H9 (cell line): Measurements from ENCODE around the gene FERMT1. TPM values are rescaled to one million over a fixed set of nuclear protein-coding genes. Genes with fewer than 3 reads are reported as not detected.

ENCODE experiments used
- DNase-seq: peaks from one replicate; pipeline ENCODE4 v3.0.0-alpha.2; 2017
- H2AFZ ChIP-seq: one replicate; pipeline ENCODE4 v1.6.1; 2013; ENCODE audit warnings: mild to moderate bottlenecking, low read length, control low read depth, moderate library complexity
- H2AK5ac ChIP-seq: 2 replicates; pipeline ENCODE4 v1.6.1; 2013; ENCODE audit warnings: low read length, control low read depth, mixed read lengths; ENCODE audit not compliant: insufficient read length
- H2BK120ac ChIP-seq: one replicate; pipeline ENCODE4 v1.6.1; 2013; ENCODE audit warnings: low read depth, mild to moderate bottlenecking, low read length, control low read depth, inconsistent platforms; ENCODE audit not compliant: poor library complexity, severe bottlenecking
- H2BK12ac ChIP-seq: 2 replicates; pipeline ENCODE4 v1.6.1; 2013; ENCODE audit warnings: low read length, control low read depth, mixed read lengths, low read depth; ENCODE audit not compliant: insufficient read length
- H2BK15ac ChIP-seq: 2 replicates; pipeline ENCODE4 v1.6.1; 2013; ENCODE audit warnings: low read depth, low read length, control low read depth
- H2BK20ac ChIP-seq: one replicate; pipeline ENCODE4 v1.6.1; 2013; ENCODE audit warnings: low read depth, mild to moderate bottlenecking, low read length, control low read depth, inconsistent platforms; ENCODE audit not compliant: poor library complexity, severe bottlenecking
- H2BK5ac ChIP-seq: 2 replicates; pipeline ENCODE4 v1.6.1; 2013; ENCODE audit warnings: low read length, control low read depth, mixed read lengths; ENCODE audit not compliant: insufficient read length
- H3K14ac ChIP-seq: 2 replicates; pipeline ENCODE4 v1.6.1; 2013; ENCODE audit warnings: low read length, control low read depth; ENCODE audit not compliant: insufficient read depth
- H3K18ac ChIP-seq: 2 replicates; pipeline ENCODE4 v1.6.1; 2013; ENCODE audit warnings: low read depth, mild to moderate bottlenecking, mixed read lengths, low read length, control low read depth; ENCODE audit not compliant: insufficient read length
- H3K23ac ChIP-seq: 2 replicates; pipeline ENCODE4 v1.6.1; 2013; ENCODE audit warnings: low read length, control low read depth, mixed read lengths, low read depth; ENCODE audit not compliant: insufficient read length
- H3K23me2 ChIP-seq: 2 replicates; pipeline ENCODE4 v1.6.1; 2013; ENCODE audit warnings: low read depth, mild to moderate bottlenecking, mixed read lengths, low read length, control low read depth; ENCODE audit not compliant: insufficient read length, poor library complexity, severe bottlenecking
- H3K27ac ChIP-seq: 2 replicates; pipeline ENCODE4 v1.5.1; 2013; ENCODE audit warnings: low read length, control low read depth, mixed read lengths, low read depth; ENCODE audit not compliant: insufficient read length
- H3K27me3 ChIP-seq: 2 replicates; pipeline ENCODE4 v1.6.1; 2013; ENCODE audit warnings: low read length, control low read depth, inconsistent platforms; ENCODE audit not compliant: insufficient read depth
- H3K4ac ChIP-seq: 2 replicates; pipeline ENCODE4 v1.6.1; 2013; ENCODE audit warnings: low read depth, mild to moderate bottlenecking, control low read depth, inconsistent platforms, low read length, moderate library complexity
- H3K4me1 ChIP-seq: 2 replicates; pipeline ENCODE4 v1.6.1; 2013; ENCODE audit warnings: low read length, control low read depth, inconsistent platforms; ENCODE audit not compliant: insufficient read depth
- H3K4me2 ChIP-seq: 2 replicates; pipeline ENCODE4 v1.6.1; 2013; ENCODE audit warnings: low read length, control low read depth, mixed read lengths; ENCODE audit not compliant: insufficient read length, insufficient read depth
- H3K56ac ChIP-seq: 2 replicates; pipeline ENCODE4 v1.6.1; 2013; ENCODE audit warnings: low read depth, mild to moderate bottlenecking, mixed read lengths, low read length, control low read depth; ENCODE audit not compliant: insufficient read length
- H3K79me1 ChIP-seq: 2 replicates; pipeline ENCODE4 v1.6.1; 2013; ENCODE audit warnings: low read depth, mild to moderate bottlenecking, moderate library complexity, low read length, control low read depth, inconsistent platforms; ENCODE audit not compliant: insufficient read depth, poor library complexity, severe bottlenecking
- H3K79me2 ChIP-seq: 2 replicates; pipeline ENCODE4 v1.6.1; 2013; ENCODE audit warnings: low read length, control low read depth, inconsistent platforms; ENCODE audit not compliant: insufficient read depth
- H3K9ac ChIP-seq: 2 replicates; pipeline ENCODE4 v1.6.1; 2013; ENCODE audit warnings: low read length, control low read depth, mixed read lengths; ENCODE audit not compliant: insufficient read length; ENCODE audit errors: extremely low read depth
- H3K9me3 ChIP-seq: one replicate; pipeline ENCODE4 v1.6.1; 2013; ENCODE audit warnings: low read depth, low read length, inconsistent platforms; ENCODE audit not compliant: control insufficient read depth
- H3T11ph ChIP-seq: one replicate; pipeline ENCODE4 v1.6.1; 2013; ENCODE audit warnings: mild to moderate bottlenecking, low read length, control low read depth, inconsistent platforms
- H4K20me1 ChIP-seq: one replicate; pipeline ENCODE4 v1.6.1; 2013; ENCODE audit not compliant: control insufficient read depth, insufficient read length, insufficient read depth
- H4K5ac ChIP-seq: 2 replicates; pipeline ENCODE4 v1.6.1; 2013; ENCODE audit warnings: low read depth, mild to moderate bottlenecking, mixed read lengths, low read length, control low read depth; ENCODE audit not compliant: insufficient read length
- H4K8ac ChIP-seq: replicated peaks from 2 replicates; pipeline ENCODE4 v1.6.1; 2013; ENCODE audit warnings: low read length, control low read depth, mixed read lengths, low read depth; ENCODE audit not compliant: insufficient read length
- H4K91ac ChIP-seq: 2 replicates; pipeline ENCODE4 v1.6.1; 2013; ENCODE audit warnings: low read depth, mild to moderate bottlenecking, moderate library complexity, mixed read lengths, low read length, control low read depth; ENCODE audit not compliant: insufficient read length
- H3K27ac Mint-ChIP-seq, 3 experiments: 2 replicates in 2 of 3; 3 replicates in 1 of 3; pipeline ENCODE4 v1.8.0; 2020 to 2021; ENCODE audit warnings: mixed read lengths in 3 of 3, mild to moderate bottlenecking in 1 of 3, moderate library complexity in 1 of 3
- H3K27me3 Mint-ChIP-seq: 2 replicates; pipeline ENCODE4 v1.8.0; 2021; ENCODE audit warnings: low read depth, mild to moderate bottlenecking, moderate library complexity, mixed read lengths
- H3K36me3 Mint-ChIP-seq, 3 experiments: 2 replicates in 2 of 3; 3 replicates in 1 of 3; pipeline ENCODE4 v1.8.0; 2020 to 2021; ENCODE audit warnings: low read depth in 3 of 3, mixed read lengths in 3 of 3; ENCODE audit not compliant: insufficient read depth in 1 of 3
- H3K4me1 Mint-ChIP-seq, 2 experiments: 2 replicates each; pipeline ENCODE4 v1.8.0; 2020; ENCODE audit warnings: mixed read lengths in 2 of 2
- H3K4me3 Mint-ChIP-seq, 2 experiments: 2 replicates in 1 of 2; 3 replicates in 1 of 2; pipeline ENCODE4 v1.8.0; 2020 to 2021; ENCODE audit warnings: mild to moderate bottlenecking in 2 of 2, mixed read lengths in 2 of 2, moderate library complexity in 1 of 2
- H3K9me3 Mint-ChIP-seq, 2 experiments: 2 replicates in 1 of 2; 3 replicates in 1 of 2; pipeline ENCODE4 v1.8.0; 2020; ENCODE audit warnings: mild to moderate bottlenecking in 2 of 2, mixed read lengths in 2 of 2, moderate library complexity in 1 of 2
- WGBS: extraction: QIAGEN DNeasy Blood & Tissue Kit; methylation state at CpG from one replicate; pipeline ENCODE4 v1.1.7; 2013; ENCODE audit warnings: missing lambda C conversion rate, low lambda C conversion rate, mixed read lengths; ENCODE audit not compliant: insufficient read length; ENCODE audit errors: extremely low coverage; 5-methylcytosine and 5-hydroxymethylcytosine counted together
- total RNA-seq: library from RNA; stranded (reverse); gene quantifications from 2 replicates; pipeline ENCODE4 v1.2.1, GENCODE V29; 2021
- TF ChIP-seq, protein P1 (sequence below): fragments of 200-600 bp; sonication (generic); conservative IDR thresholded peaks from 3 replicates; pipeline ENCODE4 v1.8.0; 2021; ENCODE audit warnings: antibody characterized with exemption, mild to moderate bottlenecking

FERMT1 gene
- total RNA-seq, 1 experiment from 2014 or later, result 9.6 TPM

DNA sequence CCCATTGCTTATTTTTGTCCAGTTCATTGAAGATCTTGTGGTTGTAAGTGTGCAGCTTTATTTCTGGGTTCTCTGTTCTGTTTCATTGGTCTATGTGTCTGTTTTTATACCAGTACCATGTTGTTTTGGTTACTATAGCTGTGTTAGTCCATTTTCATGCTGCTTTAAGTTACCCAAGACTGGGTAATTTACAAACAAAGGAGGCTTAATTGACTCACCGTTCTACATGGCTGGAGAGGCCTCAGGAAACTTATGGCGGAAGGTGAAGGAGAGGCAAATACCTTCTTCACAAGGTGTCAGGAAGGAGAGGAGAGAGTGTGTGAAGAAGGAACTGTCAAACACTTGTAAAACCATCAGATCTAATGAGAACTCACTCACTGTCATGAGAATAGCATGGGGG, 29.9 kb upstream of the FERMT1 start:
- no peak overlapping the region for H3K56ac ChIP-seq
- no peak overlapping the region for H2AFZ ChIP-seq
- no peak overlapping the region for H3K9ac ChIP-seq
- no peak overlapping the region for H2BK15ac ChIP-seq
- Mint-ChIP-seq H3K9me3 (peaks cover 23 to 27% of the 10 kb centered on the region in 2 experiments), H3K27ac (no peak overlapping the region), H3K36me3 (peaks cover 10 to 23% (median 14%) of the 10 kb centered on the region in 3 experiments; a peak in 6 of 7 replicates), H3K4me3 (no peak overlapping the region), H3K4me1 (peaks cover 6% of the 10 kb centered on the region in 2 experiments; a peak in 3 of 4 replicates), H3K27me3 (no peaks in the 10 kb centered on the region; the same call in 1 of the 2 replicates)
- H2BK20ac ChIP-seq, result no peak overlapping the region
- H4K91ac ChIP-seq, result no peak overlapping the region
- no peak overlapping the region for H4K5ac ChIP-seq
- H2BK120ac ChIP-seq, result no peak overlapping the region
- H3K23me2 ChIP-seq, result no peaks in the 10 kb centered on the region
- H3K4ac ChIP-seq, result no peak overlapping the region
- H3K4me2 ChIP-seq, result no peak overlapping the region
- H3K23ac ChIP-seq, result no peak overlapping the region
- H3K9me3 ChIP-seq, result no peaks in the 10 kb centered on the region
- H3K79me2 ChIP-seq, result no peaks in the 10 kb centered on the region
- no peak overlapping the region for H2AK5ac ChIP-seq
- H2BK5ac ChIP-seq, result no peak overlapping the region
- WGBS, result no CpG with 5 or more reads among the region's 2 CpGs
- H3T11ph ChIP-seq, result no peak overlapping the region
- no peak overlapping the region for H3K14ac ChIP-seq
- H4K20me1 ChIP-seq, result no peaks in the 10 kb centered on the region
- no peak for DNase-seq
- H4K8ac ChIP-seq, result no peak overlapping the region
- H3K4me1 ChIP-seq, result no peaks in the 10 kb centered on the region
- no peak overlapping the region for H3K27ac ChIP-seq
- TF ChIP-seq, protein P1, sequence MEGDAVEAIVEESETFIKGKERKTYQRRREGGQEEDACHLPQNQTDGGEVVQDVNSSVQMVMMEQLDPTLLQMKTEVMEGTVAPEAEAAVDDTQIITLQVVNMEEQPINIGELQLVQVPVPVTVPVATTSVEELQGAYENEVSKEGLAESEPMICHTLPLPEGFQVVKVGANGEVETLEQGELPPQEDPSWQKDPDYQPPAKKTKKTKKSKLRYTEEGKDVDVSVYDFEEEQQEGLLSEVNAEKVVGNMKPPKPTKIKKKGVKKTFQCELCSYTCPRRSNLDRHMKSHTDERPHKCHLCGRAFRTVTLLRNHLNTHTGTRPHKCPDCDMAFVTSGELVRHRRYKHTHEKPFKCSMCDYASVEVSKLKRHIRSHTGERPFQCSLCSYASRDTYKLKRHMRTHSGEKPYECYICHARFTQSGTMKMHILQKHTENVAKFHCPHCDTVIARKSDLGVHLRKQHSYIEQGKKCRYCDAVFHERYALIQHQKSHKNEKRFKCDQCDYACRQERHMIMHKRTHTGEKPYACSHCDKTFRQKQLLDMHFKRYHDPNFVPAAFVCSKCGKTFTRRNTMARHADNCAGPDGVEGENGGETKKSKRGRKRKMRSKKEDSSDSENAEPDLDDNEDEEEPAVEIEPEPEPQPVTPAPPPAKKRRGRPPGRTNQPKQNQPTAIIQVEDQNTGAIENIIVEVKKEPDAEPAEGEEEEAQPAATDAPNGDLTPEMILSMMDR, result no peak
- no peak overlapping the region for H2BK12ac ChIP-seq
- no peaks in the 10 kb centered on the region for H3K27me3 ChIP-seq
- no peak overlapping the region for H3K18ac ChIP-seq
- no peaks in the 10 kb centered on the region for H3K79me1 ChIP-seq
